ENCODE data around the gene FAM181B. TPM values are rescaled to one million over a fixed set of nuclear protein-coding genes. Genes with fewer than 3 reads are reported as not detected.
A peak's percentile ranks its signal among the peaks of the same experiment; 100 is the strongest.

The FAM181B gene
- total and polyA plus RNA-seq, 7 donors, result 0.03 to 0.14 (median 0.06) TPM

GRCh38 chr11:82711648-82712047, 22.0 kb downstream of the FAM181B start:
- Histone ChIP-seq H3K27me3 (ENCODE audit: insufficient read depth in 3 of 3, low read length in 2 of 3) (peaks cover 0 to 10% (median 4%) of the 10 kb centered on the region in 3 donors), H3K36me3 (ENCODE audit: insufficient read depth in 1 of 2, low read depth in 1 of 2) (no peaks in the 10 kb centered on the region), H3K27ac (no peak overlapping the region), H3K4me1 (no peaks in the 10 kb centered on the region), H3K9me3 (no peaks in the 10 kb centered on the region), H3K4me3 (no peak overlapping the region)
- ATAC-seq, result no peak
- intact Hi-C loops (cut with DNase I), result loop anchor here in 1 of 2 donors (10.0 kb wide), 1 partner anchor 1103 kb away; no protein-coding TSS in a partner anchor
- DNase-seq, result no peak
- TF ChIP-seq CTCF (IDR thresholded peaks at IDR 0.05), result no peak

GRCh38 chr11:82703796-82704195, 29.9 kb downstream of the FAM181B start:
- DNase-seq (no peak), ATAC-seq (no peak)
- no peaks in the 10 kb centered on the region for H3K4me1 ChIP-seq
- H3K27ac ChIP-seq, result no peak overlapping the region
- intact Hi-C loops (cut with DNase I), result no loop called here
- WGBS, 3 donors, result 84 to 87% (median 86%) methylated on average over 5 of the region's 5 CpGs
- TF ChIP-seq CTCF (IDR thresholded peaks at IDR 0.05), result no peak
- no peak overlapping the region for H3K4me3 ChIP-seq
- H3K27me3 ChIP-seq (ENCODE audit: insufficient read depth in 3 of 3, low read length in 2 of 3), result peaks cover 0 to 2% (median 0%) of the 10 kb centered on the region in 3 donors
- no peaks in the 10 kb centered on the region for H3K36me3 ChIP-seq (ENCODE audit: insufficient read depth in 1 of 2, low read depth in 1 of 2)
- no peaks in the 10 kb centered on the region for H3K9me3 ChIP-seq

GRCh38 chr11:82703226-82703625, 30.4 kb downstream of the FAM181B start:
- Histone ChIP-seq H3K36me3 (ENCODE audit: insufficient read depth in 1 of 2, low read depth in 1 of 2) (no peaks in the 10 kb centered on the region), H3K4me3 (no peak overlapping the region), H3K4me1 (no peaks in the 10 kb centered on the region), H3K27me3 (ENCODE audit: insufficient read depth in 3 of 3, low read length in 2 of 3) (no peaks in the 10 kb centered on the region), H3K9me3 (no peaks in the 10 kb centered on the region), H3K27ac (no peak overlapping the region)
- ATAC-seq, result no peak
- WGBS, 3 donors, result 86 to 91% (median 89%) methylated on average over 2 of the region's 2 CpGs
- TF ChIP-seq CTCF (IDR thresholded peaks at IDR 0.05), result no peak
- intact Hi-C loops (cut with DNase I), result no loop called here
- no peak for DNase-seq

- no peaks in the 10 kb centered on the region for H3K36me3 ChIP-seq (ENCODE audit: insufficient read depth in 1 of 2, low read depth in 1 of 2)
- intact Hi-C loops (cut with DNase I), result no loop called here
- H3K27ac ChIP-seq, result no peak overlapping the region
- H3K4me1 ChIP-seq, result no peaks in the 10 kb centered on the region
- TF ChIP-seq CTCF (IDR thresholded peaks at IDR 0.05), result peak; percentile 35
- DNase-seq, result no peak
- no peak overlapping the region for H3K4me3 ChIP-seq
- ATAC-seq, result no peak
- WGBS, 3 donors, result 50 to 52% (median 51%) methylated on average over 7 of the region's 7 CpGs
- no peaks in the 10 kb centered on the region for H3K27me3 ChIP-seq (ENCODE audit: insufficient read depth in 3 of 3, low read length in 2 of 3)
- no peaks in the 10 kb centered on the region for H3K9me3 ChIP-seq
These were observed 31.7 kb downstream of the FAM181B start for GRCh38 chr11:82701847-82702520.

Data from psoas muscle (tissue), 8 donors.